ENCODE measurements around the gene BPIFA3.
"Not testable (repeated sequence)": the region's sequence is repeated elsewhere in the genome, so short reads cannot be mapped to it uniquely, and the experiment has no call there.

Gene BPIFA3

DNA sequence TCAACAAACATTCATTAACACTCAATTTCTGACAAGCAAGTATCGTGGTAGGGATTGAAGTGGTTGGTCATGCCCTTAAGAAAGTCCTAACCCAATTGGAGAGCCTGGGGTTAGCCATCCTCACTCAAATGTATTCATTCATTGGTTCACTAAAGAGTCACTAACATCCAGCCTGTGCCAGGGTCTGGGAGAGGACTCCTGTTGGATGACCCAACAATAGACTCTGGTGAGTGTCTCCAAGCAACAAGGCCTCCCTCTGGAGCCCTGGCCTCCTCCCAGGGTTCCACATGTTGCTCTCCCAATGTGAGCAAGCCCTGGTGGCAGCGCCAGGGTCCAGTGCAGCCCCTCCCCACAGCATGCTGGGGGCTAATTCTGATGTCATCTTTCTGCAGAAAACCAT is at the start of gene BPIFA3:
TSS of gene BPIFA3 (plus strand) at position 301 of the 400 bp plus-strand sequence. CDS start 185 bp downstream, outside the sequence.
- no peak for DNase-seq

DNA sequence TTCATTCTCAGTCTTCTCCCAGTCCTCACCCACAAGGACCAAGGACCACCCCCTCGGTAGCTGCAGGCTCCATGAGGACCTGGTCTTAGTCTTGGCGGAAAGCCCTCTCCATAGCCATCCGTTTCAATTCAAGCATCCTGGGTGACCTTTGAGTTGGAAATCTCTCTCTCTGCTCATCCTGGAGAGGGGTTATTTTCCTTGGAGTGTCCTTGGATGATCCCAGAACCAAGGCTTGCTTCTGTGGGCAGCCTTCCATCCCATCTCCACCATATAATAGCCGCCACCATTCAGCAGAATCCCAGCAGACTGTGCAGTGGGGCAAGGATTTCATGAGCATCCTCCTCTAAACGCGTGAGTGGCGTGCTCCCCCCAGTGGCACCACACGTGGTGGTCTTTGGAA is 49.3 kb upstream of the BPIFA3 start, which contains the start of gene BPIFA2:
TSS of gene BPIFA2 (plus strand) at position 301 of the 400 bp plus-strand sequence. CDS start 987 bp downstream, outside the sequence.
- no peak for DNase-seq

DNA sequence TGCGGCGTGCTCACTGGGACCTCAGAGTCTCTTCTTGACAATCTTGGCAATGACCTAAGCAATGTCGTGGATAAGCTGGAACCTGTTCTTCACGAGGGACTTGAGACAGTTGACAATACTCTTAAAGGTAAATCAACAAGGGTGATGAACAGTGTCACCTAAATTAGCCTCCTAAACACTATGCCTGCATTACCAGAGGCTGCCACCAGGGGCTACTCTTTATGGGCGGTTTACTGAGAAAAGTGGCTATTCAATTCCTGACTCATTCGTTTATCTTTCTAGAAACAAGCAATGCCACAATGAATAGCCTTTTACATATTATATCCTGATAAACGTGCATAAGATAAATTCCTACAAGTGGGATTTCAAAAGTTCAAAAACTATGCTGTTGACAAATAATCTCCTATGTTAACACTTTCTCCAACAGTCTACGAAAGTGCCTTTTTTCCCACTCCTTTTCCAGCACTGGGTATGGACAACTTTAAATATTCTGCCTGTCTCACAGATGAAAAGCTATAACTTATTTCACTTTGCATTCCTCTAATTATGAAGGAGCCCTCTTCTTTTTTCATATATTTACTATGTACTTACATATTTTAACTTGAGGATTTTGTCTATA is 47.9 kb upstream of the BPIFA3 start:
- no peak for DNase-seq

DNA sequence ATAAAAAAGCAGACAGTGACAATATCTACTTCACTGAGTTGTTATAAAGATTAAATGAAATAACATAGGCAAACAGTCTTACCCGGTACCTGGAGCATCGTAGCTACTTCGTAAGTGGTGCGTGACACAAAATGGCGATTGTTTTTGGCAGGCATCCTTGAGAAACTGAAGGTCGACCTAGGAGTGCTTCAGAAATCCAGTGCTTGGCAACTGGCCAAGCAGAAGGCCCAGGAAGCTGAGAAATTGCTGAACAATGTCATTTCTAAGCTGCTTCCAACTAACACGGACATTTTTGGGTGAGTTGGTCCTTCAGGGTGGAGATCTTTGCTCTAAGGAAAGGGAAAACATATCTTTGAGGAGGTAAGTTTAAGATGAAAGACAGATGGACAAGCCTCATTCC is 44.4 kb upstream of the BPIFA3 start:
- no peak for DNase-seq

DNA sequence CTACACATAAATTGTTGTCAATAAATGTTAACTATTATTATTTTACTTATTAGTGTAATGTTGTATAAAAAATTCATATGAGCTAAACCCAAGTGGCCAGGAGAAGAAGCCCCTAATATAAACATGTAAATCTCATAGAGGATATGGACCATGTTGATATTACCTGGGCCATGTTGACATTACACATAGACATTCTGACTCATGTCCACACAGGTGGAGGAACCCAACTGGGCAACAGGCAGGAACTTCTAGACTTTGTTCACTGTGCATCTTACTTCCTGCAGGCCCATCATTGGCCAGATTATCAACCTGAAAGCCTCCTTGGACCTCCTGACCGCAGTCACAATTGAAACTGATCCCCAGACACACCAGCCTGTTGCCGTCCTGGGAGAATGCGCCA is 42.0 kb upstream of the BPIFA3 start:
- DNase-seq, result peak; percentile 18

DNA sequence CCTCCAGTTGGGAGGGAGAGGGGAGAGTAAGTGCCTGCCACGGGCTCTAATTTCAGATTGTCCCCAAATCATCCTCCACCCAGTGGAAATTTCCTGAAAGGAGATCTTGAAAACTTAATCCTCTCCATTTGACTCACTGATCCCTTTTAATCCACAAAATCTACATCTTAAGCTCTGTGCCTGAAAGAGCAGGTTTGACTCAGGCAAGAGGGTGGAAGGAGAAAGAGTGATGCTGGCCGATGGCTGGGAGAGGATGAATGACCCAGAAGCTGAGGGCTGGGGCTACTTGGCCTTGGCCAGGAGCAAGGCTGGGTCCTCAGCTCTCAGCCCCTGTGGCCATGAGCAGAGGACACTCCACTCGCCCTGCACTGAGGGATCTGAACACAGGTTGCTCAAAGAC is 41.1 kb upstream of the BPIFA3 start:
- DNase-seq, result no peak

DNA sequence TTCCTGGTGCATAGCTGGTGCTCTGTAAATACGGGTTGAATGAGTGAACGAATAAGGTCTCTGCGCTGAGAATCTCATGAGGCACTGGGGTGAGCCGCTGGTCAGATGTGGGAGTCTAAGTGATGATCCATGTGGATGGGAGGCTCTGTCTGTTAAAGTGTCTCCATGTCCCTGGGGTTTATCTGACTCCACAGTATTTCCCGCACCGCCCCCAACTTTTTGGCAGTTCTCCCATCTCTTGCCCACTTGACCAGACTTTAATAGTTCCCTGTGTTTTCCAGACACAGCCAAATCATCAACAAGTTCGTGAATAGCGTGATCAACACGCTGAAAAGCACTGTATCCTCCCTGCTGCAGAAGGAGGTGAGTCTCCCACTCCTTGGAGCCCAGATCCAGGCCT is 39.3 kb upstream of the BPIFA3 start:
- no peak for DNase-seq

DNA sequence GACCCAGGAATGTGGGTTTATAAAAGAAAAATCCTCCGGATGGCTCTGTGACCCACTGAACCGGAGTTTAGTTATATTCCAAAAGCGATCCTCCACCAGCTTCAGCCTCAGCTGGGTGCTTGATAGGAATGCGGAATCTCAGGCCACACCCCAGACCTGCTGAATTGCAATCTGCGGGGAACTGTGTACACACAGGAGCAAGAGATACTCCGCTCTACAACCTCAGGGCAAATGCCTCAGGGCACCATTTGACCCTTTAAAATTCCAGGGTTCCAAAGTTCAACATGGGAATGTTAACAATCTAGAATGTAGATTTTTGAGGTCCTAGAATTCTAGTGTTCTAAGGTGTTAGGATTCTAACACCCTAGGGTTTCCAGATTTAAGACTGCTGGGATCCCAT is 38.4 kb upstream of the BPIFA3 start:
- no peak for DNase-seq

DNA sequence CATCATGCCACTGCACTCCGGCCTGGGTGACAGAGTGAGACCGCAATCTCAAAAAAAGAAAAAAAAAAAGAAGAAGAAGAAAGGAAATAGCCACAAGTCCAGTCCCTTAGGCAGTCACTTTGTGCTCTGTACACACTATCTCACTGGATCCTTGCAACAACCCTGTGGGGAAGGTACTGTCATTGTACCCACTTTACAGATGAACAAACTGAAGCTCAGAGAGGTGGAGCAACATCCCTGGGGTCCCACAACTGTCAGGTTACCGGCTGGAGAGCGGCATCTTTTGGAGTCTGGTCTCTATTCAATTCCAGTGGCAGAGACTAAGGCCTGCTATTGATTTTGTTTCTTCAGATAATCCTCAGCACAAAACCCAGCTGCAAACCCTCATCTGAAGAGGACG is 37.0 kb upstream of the BPIFA3 start:
- no peak for DNase-seq

DNA sequence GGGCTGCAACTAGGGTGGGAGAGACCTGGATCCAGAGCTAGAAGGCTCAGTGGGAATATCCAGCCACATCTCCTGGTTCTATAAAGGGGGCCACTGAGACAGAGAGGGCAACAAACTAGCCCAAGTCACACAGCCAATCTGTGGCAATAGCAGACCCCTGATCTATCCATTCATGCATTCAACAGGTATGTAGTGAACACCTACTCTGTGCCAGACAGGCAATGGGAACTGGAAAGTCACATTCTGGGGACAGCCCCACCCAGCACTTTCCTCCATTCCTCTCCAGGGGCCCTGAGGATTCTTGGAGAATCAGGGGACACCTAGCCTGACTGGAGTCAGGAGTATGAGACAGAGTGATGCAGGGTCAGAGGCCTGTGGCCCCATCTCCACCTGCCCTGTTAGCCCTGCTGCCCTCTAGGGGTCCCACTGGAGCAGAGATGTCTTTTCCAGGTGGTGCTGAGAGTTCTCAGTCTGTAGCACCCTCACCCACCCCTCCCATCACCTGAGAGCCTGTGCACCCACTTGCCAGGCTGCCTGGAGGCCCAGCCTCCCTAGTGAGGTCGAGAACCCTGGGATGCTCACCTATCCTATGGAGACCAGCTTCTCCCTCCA is 35.6 kb upstream of the BPIFA3 start:
- DNase-seq, result no peak

DNA sequence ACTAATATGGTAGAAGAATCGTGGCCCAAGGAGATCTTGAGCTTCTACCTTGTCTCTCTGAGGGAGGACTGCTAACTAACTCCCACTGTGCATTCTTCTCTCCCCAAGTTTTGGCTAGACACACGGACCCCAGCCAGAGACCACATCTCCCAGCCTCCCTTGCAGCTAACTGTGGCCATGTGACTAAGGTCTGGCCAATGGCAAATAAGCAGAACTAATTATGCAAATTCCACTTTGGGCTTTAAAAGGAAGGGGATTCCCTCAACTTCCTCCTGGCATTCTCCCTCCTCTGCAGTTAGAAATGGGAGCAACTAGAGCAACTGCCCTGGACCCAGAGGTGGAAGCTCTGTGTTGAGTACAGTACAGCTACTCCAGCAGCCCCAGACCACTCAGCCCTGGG is 33.8 kb upstream of the BPIFA3 start:
- DNase-seq, result no peak

DNA sequence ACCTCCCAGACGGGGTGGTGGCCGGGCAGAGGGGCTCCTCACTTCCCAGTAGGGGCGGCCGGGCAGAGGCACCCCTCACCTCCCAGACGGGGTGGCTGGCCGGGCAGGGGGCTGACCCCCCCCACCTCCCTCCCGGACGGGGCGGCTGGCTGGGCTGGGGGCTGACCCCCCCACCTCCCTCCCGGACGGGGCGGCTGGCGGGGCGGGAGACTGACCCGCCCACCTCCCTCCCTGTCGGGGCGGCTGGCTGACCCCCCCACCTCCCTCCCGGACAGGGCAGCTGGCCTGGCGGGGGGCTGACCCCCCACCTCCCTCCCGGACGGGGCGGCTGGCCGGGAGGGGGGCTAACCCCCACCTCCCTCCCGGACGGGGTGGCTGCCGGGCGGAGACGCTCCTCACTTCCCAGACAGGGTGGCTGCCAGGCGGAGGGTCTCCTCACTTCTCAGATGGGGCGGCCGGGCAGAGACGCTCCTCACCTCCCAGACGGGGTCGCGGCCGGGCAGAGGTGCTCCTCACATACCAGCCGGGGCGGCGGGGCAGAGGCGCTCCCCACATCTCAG is 32.0 kb upstream of the BPIFA3 start:
- DNase-seq, result not testable (repeated sequence)

DNA sequence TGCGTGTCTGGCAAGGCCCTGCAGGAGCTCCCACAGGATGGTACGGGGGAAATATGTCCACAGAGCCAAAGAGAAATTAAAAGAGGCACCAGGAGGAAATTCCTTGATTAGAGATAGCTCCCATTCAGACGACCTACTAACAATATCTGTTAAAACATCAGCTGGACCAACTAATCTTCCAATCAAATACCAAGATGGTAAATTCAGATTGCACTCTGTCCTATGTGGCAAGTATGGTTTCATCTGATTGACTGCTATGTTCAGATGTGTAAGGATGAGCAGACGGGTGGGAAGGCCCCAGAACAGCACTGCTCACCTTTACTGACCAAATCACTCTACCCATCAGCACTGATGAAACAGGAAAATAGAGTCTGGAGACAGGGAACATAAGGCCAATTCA is 29.7 kb upstream of the BPIFA3 start:
- no peak for DNase-seq

DNA sequence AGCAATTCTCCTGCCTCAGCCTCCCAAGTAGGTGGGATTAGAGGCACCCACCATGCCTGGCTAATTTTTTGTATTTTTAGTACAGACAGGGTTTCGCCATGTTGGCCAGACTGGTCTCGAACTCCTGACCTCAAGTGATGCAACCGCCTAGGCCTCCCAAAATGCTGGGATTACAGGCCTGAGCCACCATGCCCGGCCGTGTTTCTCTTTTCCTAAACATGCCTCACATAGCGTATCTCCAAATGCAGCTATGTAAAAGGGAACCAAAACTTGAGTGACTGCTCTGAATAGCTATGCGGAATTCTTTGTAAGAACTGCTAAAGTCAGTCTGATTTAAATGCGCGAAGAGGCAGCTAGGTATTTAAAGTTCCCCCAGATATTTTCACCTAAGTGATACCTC is 28.7 kb upstream of the BPIFA3 start:
- no peak for DNase-seq

DNA sequence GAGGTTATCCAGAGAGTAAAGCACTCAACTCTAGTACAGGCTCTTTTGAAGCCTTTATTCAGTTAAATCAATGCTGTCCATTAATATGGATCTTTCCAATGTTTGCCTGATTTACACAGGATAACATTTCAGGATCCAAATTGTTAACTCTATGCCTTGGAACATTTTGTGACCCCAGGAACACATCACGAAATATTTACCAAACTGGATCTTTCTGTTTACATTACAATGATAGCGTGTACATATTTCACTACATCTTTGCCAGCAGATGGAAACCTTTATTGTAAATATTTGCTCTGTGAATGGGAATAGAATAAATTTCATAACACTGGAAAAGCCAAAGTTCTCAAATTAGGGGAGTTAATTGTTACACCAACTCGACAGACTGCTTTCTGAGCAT is 25.7 kb upstream of the BPIFA3 start:
- no peak for DNase-seq

DNA sequence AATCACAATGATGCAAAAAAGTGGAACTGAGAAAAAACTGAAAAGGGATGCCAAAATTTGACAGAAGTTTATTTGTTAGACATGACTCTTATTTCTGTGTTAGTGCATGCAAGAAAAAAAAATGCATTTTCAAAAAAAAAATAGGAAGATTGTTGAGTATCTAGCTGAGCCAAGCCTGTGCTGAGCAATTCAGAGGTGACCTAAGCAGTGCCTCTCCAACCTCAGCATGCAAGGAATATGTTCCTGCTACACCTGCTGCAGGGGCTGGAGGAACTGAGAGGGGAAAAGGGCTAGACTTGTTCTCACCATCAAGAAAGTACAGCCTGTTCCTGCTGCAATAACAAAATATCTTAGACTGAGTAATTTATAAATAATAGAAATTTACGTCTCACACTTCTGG is 25.2 kb upstream of the BPIFA3 start:
- no peak for DNase-seq

DNA sequence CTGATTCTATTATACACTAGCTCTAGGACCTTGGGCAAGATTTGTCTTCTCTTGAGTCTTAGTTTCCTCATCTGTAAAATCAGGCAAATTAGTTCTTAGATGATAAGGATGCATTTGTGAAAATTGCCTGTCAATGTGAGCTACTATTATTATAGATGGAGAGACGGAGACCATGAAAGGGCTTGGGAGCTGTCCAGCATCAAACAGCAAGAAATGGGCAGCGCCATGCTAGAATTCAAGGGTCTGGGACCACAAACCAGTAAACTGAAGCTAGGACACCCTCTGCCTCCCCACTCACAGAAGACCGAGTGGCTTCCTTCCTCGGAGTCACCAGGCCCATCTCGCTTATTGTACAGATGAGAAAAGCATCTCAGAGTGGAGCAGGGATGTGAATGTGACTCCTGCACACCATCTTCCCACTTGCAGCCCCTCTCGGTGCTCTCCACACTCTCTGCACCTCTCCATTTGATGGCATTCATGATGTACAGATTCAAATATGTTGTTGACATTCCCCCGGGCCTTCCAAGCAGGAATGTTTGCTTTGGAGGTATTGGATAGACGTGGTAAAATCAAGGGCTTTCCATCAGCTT is 24.1 kb upstream of the BPIFA3 start:
- no peak for DNase-seq

DNA sequence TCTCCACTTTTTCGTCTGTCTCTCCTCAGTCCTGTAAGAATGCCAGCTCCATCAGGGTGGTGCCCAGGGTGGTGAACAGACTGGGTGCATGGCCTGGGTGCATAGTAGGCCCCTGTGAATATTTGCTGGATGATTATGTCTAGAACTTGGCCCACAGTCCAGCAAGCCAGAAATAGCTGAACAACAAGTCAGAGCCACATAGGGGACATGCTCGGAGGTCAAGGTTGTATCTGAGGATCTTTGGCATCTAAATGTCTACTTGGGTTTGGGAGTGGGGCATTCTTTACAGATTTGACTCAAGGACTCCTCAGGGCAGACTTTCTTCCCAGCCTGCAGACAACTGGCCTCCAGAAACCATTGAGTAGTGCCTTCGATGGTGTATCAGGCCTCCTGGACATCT is 18.1 kb upstream of the BPIFA3 start:
- DNase-seq, result no peak

DNA sequence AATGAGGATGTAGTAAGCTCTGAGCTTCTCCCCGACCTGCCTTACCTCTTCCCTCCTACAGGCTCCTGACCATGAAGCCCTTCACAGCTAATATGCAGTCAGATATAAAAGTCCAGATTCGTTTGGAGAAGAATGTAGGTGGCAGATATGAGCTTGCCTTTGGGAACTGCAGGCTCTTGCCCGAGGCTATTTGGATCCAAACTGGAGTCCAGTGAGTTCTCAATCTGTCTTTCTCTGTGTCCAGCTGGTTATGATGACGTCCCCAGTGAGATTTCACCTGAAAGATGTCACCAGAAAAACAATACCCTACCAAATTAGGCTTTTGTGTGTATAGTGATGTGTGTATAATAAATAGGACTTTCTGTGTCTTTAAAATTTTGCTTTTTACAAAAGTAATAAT is 14.7 kb upstream of the BPIFA3 start:
- no peak for DNase-seq

DNA sequence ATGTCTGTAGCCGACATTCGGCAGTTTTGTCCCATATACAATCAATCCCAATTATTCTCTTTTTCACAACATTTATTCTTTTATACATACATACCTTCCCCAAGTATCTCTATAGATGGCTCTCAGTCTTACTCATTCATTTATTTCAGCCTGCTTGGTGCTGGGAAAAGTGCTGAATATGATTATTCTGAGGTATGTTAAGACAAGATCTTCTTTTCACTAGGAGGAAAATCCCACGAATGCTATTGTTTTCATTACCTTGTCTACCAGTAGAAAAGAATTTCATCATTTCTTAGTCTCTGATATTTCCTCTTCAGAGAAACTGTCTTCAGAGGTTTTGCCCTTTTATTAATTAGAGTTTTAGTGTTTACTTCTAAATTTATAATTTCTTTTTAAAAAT is 13.7 kb upstream of the BPIFA3 start:
- no peak for DNase-seq

DNA sequence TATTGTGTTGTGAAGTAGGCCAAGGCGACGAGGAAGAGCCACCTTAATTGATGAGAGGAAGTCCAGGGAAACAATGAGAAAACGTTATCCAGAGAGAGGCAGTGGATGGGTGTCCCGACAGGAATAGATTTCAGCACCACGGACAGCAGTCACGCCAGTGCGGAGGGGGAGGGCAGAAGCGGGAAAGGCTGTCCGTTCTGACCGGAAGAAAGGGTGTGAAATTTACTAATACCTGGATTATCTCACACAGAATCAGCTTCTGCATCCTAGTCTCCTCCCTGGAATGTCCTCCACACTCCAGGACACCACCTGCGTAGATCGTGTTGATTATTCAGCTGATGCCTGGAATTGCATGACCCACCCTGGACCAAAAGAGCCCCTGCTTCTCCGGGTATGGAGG is 7.4 kb upstream of the BPIFA3 start:
- no peak for DNase-seq

DNA sequence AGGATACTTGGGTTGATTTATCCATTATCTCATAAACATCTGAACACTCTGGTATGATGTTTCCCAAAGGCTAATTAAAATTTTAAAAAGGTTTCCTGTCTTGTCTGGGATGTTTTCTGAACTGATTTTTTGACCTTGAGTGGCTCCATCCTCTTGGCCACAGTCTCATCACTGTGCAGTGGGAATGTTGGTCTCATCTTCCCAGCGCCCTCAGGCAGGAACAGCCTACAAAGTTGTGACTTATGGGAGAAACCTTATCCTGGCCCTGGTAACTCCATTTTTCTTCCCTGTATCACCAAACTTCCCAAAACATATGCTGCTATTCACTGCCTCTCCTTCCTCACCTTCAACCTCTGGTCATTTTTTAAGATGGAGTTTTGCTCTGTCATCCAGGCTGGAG is 6.8 kb upstream of the BPIFA3 start:
- no peak for DNase-seq

DNA sequence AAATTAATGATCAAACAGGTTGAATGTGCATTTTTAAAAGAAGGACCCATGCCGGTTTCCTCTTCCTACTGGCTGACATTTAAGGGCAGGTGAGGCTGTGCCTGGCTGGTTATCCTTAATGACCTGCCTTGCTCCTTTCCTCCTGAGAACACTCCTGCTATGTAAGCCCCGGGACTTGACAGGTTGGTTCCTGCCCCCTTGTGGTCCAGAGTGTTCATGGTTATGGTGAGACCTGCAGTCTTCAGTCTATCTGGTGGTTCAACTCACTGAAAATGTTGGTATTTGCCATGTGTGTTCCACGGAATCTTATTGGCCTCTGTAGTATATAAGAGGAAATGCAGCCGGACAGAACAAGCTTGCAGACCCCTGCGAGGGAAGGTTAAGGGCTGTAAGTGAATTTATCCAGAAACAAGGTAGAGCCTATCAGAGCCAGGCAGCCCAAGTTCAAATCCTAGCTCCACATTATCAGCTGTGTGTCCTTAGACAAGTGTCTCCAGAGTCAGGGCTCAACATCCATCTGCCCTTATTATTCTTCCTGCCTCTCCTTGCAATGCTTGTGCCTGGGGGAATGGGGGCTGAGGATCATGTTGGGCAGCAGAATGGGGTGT is 5.2 kb upstream of the BPIFA3 start:
- DNase-seq, result peak; percentile 89

DNA sequence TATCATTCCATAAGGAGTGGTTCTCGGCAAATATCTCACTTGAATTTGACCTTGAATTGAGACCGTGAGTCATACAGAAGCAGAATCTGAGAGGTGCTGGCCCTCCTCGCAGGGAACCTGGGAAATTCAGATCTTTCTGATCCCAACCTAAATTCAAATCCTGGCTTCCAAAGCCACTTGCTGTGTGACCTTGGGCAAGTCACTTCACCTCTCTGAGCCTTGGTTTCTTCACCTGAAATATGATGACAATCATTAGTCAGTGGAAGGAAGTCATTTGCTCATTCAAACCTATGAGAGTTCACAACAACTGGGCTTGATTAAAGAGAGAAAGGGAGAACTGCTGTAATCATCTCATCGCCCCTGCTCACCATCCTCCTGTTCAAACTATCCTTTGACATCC is 7.2 kb downstream of the BPIFA3 start:
- no peak for DNase-seq

Data from NCI-H774 (cell line).